ENCODE data around the gene IRAK4. TPM values are rescaled to one million over a fixed set of nuclear protein-coding genes. Genes with fewer than 3 reads are reported as not detected.

IRAK4 gene
- total RNA-seq, 4 donors from 2014 or later = 6.1 to 30.6 (median 26.4) TPM

DNA sequence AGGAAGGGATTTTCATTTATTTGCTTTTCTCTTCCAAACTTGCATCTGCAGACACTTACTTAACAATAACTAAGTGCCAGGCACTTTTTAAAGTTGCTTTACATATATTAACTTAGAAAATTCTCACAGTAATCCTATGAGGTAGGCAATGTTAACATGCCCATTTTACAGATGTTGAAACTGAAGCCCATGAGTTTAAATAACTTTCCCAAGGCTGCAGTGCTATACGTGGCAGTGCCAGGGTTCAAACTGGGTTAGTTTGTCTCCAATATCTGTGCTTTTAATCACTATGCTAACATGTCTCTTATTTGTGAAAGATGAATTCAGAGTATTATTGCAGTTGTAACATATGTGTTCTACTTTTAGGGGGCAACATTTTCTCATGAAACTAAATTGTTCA, 30.1 kb upstream of the IRAK4 start:
- Histone ChIP-seq H3K27ac (no peak overlapping the region), H3K9me3 (no peaks in the 10 kb centered on the region), H3K36me3 (no peaks in the 10 kb centered on the region), H3K4me3 (no peak overlapping the region), H3K27me3 (no peaks in the 10 kb centered on the region), H3K4me1 (no peaks in the 10 kb centered on the region)
- no peak for DNase-seq
- TF ChIP-seq, protein P1, sequence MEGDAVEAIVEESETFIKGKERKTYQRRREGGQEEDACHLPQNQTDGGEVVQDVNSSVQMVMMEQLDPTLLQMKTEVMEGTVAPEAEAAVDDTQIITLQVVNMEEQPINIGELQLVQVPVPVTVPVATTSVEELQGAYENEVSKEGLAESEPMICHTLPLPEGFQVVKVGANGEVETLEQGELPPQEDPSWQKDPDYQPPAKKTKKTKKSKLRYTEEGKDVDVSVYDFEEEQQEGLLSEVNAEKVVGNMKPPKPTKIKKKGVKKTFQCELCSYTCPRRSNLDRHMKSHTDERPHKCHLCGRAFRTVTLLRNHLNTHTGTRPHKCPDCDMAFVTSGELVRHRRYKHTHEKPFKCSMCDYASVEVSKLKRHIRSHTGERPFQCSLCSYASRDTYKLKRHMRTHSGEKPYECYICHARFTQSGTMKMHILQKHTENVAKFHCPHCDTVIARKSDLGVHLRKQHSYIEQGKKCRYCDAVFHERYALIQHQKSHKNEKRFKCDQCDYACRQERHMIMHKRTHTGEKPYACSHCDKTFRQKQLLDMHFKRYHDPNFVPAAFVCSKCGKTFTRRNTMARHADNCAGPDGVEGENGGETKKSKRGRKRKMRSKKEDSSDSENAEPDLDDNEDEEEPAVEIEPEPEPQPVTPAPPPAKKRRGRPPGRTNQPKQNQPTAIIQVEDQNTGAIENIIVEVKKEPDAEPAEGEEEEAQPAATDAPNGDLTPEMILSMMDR (IDR thresholded peaks at IDR 0.05) = no peak
- no peak for TF ChIP-seq POLR2A (IDR thresholded peaks at IDR 0.05)
- intact Hi-C loops (cut with DNase I; ENCODE audit: low total_unique reads) = no loop called here

DNA sequence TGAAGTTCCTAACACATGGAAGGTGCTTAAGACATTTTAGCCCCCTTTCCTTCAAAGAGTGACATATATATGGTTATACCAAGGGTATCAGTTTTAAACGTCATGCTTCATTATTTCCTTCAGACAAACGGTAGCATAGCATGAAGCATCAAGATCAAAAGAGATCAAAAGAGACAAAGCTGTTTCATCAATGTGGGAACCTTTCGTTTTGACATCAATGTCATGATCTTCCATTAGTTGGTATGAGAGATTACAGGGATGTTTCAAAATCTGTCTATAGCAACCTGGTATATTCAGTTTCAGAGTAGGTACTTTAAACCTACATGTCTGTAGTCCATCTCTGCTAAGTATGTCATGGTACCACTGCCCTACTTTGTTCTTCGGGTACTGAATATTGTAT, 28.5 kb upstream of the IRAK4 start:
- H3K4me3 ChIP-seq = no peak overlapping the region
- no peaks in the 10 kb centered on the region for H3K27me3 ChIP-seq
- no peaks in the 10 kb centered on the region for H3K36me3 ChIP-seq
- TF ChIP-seq, protein P1 (IDR thresholded peaks at IDR 0.05) = no peak
- no peak for TF ChIP-seq POLR2A (IDR thresholded peaks at IDR 0.05)
- no peaks in the 10 kb centered on the region for H3K9me3 ChIP-seq
- H3K4me1 ChIP-seq = no peaks in the 10 kb centered on the region
- DNase-seq = no peak
- no peak overlapping the region for H3K27ac ChIP-seq
- intact Hi-C loops (cut with DNase I; ENCODE audit: low total_unique reads) = no loop called here

DNA sequence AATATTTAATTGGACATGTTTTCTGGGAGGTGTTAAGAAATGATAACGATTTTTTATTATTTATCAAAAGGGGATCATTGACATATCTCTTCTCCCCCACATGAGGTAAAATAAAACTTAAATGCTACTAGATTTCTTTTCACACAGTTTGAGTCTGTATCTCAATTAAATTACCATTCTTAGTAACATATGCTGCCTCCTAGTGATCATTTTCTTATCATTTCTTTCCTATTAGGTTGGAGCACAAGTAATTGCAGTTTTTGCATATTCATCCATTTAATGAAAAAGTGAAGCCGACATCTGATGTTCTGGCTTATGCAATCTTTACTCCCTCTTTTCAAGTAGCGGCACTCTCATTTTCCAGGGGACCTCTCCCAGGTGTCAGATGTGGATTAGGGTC, 25.1 kb upstream of the IRAK4 start:
- Histone ChIP-seq H3K27ac (no peak overlapping the region), H3K36me3 (no peaks in the 10 kb centered on the region), H3K4me3 (no peak overlapping the region), H3K27me3 (no peaks in the 10 kb centered on the region), H3K9me3 (no peaks in the 10 kb centered on the region), H3K4me1 (no peaks in the 10 kb centered on the region)
- intact Hi-C loops (cut with DNase I; ENCODE audit: low total_unique reads) = no loop called here
- DNase-seq = no peak
- TF ChIP-seq, protein P1 (IDR thresholded peaks at IDR 0.05) = no peak
- TF ChIP-seq POLR2A (IDR thresholded peaks at IDR 0.05) = no peak

DNA sequence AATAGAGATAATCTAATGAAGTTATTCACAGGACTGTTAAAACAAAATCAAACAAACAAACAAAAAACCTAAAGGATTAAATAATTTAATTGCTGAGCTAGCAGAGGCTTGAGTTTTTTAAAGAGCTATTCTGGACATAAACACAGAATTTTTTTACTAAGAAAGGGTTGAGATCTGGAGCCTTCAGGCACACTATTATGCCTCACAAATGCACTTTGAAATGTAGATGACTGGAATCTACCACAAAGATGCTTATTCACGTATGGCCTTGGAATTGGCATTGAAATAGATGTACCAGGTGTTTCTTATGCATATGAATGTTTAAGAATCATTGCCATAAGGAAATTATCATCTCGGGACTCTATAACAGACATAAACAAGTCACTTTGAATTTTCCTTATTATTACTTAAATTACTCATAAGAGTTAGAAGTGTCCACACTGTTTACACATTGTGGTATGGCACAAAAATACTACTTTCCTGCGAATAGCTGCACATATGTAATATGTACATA, 21.8 kb upstream of the IRAK4 start:
- TF ChIP-seq POLR2A (IDR thresholded peaks at IDR 0.05) = no peak
- TF ChIP-seq, protein P1 (IDR thresholded peaks at IDR 0.05) = no peak
- DNase-seq = no peak
- intact Hi-C loops (cut with DNase I; ENCODE audit: low total_unique reads) = no loop called here
- H3K4me1 ChIP-seq = no peaks in the 10 kb centered on the region
- H3K27ac ChIP-seq = no peak overlapping the region
- H3K4me3 ChIP-seq = no peak overlapping the region
- H3K9me3 ChIP-seq = no peaks in the 10 kb centered on the region
- no peaks in the 10 kb centered on the region for H3K27me3 ChIP-seq
- no peaks in the 10 kb centered on the region for H3K36me3 ChIP-seq

DNA sequence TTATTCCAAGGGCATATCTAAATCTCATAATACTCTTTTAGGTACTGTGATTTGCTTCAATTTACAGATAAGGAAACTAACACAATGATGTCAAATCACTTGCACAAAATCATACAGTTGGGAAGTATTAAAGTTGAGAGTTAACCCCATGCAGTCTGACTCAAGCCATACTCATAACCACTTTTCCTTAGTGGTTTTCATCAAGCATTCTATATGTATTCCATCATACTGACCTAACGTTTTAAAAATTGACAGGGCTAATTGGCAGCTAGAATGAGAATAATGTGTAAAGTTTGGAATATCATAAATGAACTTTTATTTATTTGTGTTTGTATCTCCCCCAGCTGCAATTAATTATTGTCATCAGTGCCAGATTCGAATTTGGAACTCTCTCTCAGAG, 21.1 kb upstream of the IRAK4 start:
- intact Hi-C loops (cut with DNase I; ENCODE audit: low total_unique reads) = no loop called here
- no peak for TF ChIP-seq POLR2A (IDR thresholded peaks at IDR 0.05)
- TF ChIP-seq, protein P1 (IDR thresholded peaks at IDR 0.05) = no peak
- Histone ChIP-seq H3K9me3 (no peaks in the 10 kb centered on the region), H3K36me3 (no peaks in the 10 kb centered on the region), H3K27ac (no peak overlapping the region), H3K4me3 (no peak overlapping the region), H3K4me1 (no peaks in the 10 kb centered on the region), H3K27me3 (no peaks in the 10 kb centered on the region)
- DNase-seq = no peak

Data from uterus (tissue), 4 donors.